Mesendoderm (in vitro differentiated cells): ENCODE measurements around the gene BCL11A.

Experiments used
- DNase-seq: peaks from one replicate; pipeline ENCODE4 v3.0.0; 2013
- H2AK5ac ChIP-seq: 2 replicates; pipeline ENCODE4 v1.6.1; 2013; ENCODE audit warnings: low read length, inconsistent platforms
- H2BK120ac ChIP-seq: 2 replicates; pipeline ENCODE4 v1.6.1; 2013; ENCODE audit warnings: low read depth, mild to moderate bottlenecking, low read length, moderate library complexity, mixed read lengths
- H2BK15ac ChIP-seq: replicated peaks from 2 replicates; pipeline ENCODE4 v1.6.1; 2013; ENCODE audit warnings: low read depth, mild to moderate bottlenecking, moderate library complexity
- H2BK5ac ChIP-seq: 2 replicates; pipeline ENCODE4 v1.6.1; 2013; ENCODE audit warnings: low read length, inconsistent platforms
- H3K18ac ChIP-seq: 2 replicates; pipeline ENCODE4 v1.6.1; 2013; ENCODE audit warnings: mild to moderate bottlenecking, low read length, mixed read lengths
- H3K23ac ChIP-seq: one replicate; pipeline ENCODE4 v1.6.1; 2013; ENCODE audit warnings: low read length
- H3K27ac ChIP-seq: 2 replicates; pipeline ENCODE4 v1.5.1; 2013; ENCODE audit warnings: low read depth, mild to moderate bottlenecking, inconsistent platforms, low read length, moderate library complexity
- H3K27me3 ChIP-seq: 2 replicates; pipeline ENCODE4 v1.6.1; 2013; ENCODE audit warnings: low read length, control low read depth, mild to moderate bottlenecking, inconsistent platforms; ENCODE audit not compliant: insufficient read depth, poor library complexity
- H3K36me3 ChIP-seq: 2 replicates; pipeline ENCODE4 v1.6.1; 2013; ENCODE audit warnings: low read length, inconsistent platforms; ENCODE audit not compliant: control insufficient read depth, insufficient read depth
- H3K4ac ChIP-seq: one replicate; pipeline ENCODE4 v1.6.1; 2013; ENCODE audit warnings: low read depth, mild to moderate bottlenecking, low read length, moderate library complexity
- H3K4me1 ChIP-seq: 2 replicates; pipeline ENCODE4 v1.6.1; 2013; ENCODE audit warnings: low read depth, low read length, inconsistent platforms; ENCODE audit not compliant: control insufficient read depth
- H3K4me2 ChIP-seq: 2 replicates; pipeline ENCODE4 v1.6.1; 2013; ENCODE audit warnings: low read length
- H3K4me3 ChIP-seq: 2 replicates; pipeline ENCODE4 v1.5.1; 2013; ENCODE audit warnings: mild to moderate bottlenecking, low read length
- H3K56ac ChIP-seq: one replicate; pipeline ENCODE4 v1.6.1; 2013; ENCODE audit warnings: low read length
- H3K79me1 ChIP-seq: 2 replicates; pipeline ENCODE4 v1.6.1; 2013; ENCODE audit warnings: low read length, inconsistent platforms
- H3K79me2 ChIP-seq: 2 replicates; pipeline ENCODE4 v1.6.1; 2013; ENCODE audit warnings: mild to moderate bottlenecking, low read length; ENCODE audit not compliant: control insufficient read depth, insufficient read depth
- H3K9ac ChIP-seq: 2 replicates; pipeline ENCODE4 v1.6.1; 2013; ENCODE audit warnings: low read length, inconsistent platforms
- H4K5ac ChIP-seq: one replicate; pipeline ENCODE4 v1.6.1; 2013; ENCODE audit warnings: low read length
- H4K8ac ChIP-seq: one replicate; pipeline ENCODE4 v1.6.1; 2013; ENCODE audit warnings: low read depth, mild to moderate bottlenecking, control low read depth, low read length, moderate library complexity
- WGBS: extraction: QIAGEN DNeasy Blood & Tissue Kit; methylation state at CpG from one replicate; pipeline ENCODE4 v1.1.7; 2013; ENCODE audit warnings: low lambda C conversion rate, missing lambda C conversion rate; ENCODE audit not compliant: insufficient coverage; ENCODE audit errors: extremely low coverage; 5-methylcytosine and 5-hydroxymethylcytosine counted together

BCL11A gene

GRCh38 chr2:60412620-60413019 is 140.8 kb downstream of the BCL11A start:
- Histone ChIP-seq H2BK15ac (no peak overlapping the region), H3K79me2 (no peaks in the 10 kb centered on the region), H3K4me3 (no peak overlapping the region), H2AK5ac (no peak overlapping the region), H4K5ac (no peak overlapping the region), H3K27ac (no peak overlapping the region), H2BK120ac (no peak overlapping the region), H3K4me2 (no peak overlapping the region), H4K8ac (no peak overlapping the region), H3K18ac (no peak overlapping the region), H3K23ac (no peak overlapping the region), H3K79me1 (no peaks in the 10 kb centered on the region), H3K9ac (no peak overlapping the region), H3K4me1 (peaks cover 24% of the 10 kb centered on the region), H3K27me3 (no peaks in the 10 kb centered on the region), H2BK5ac (no peak overlapping the region), H3K36me3 (no peaks in the 10 kb centered on the region), H3K56ac (no peak overlapping the region), H3K4ac (no peak overlapping the region)
- no peak for DNase-seq
- no CpG with 5 or more reads among the region's 5 CpGs for WGBS

GRCh38 chr2:60412027-60412426 is 141.4 kb downstream of the BCL11A start:
- Histone ChIP-seq H3K4me2 (no peak overlapping the region), H3K79me2 (no peaks in the 10 kb centered on the region), H3K4me1 (peaks cover 22% of the 10 kb centered on the region), H3K23ac (no peak overlapping the region), H4K5ac (no peak overlapping the region), H2BK15ac (no peak overlapping the region), H3K4me3 (no peak overlapping the region), H3K36me3 (no peaks in the 10 kb centered on the region), H3K27ac (no peak overlapping the region), H3K56ac (no peak overlapping the region), H2BK120ac (no peak overlapping the region), H3K18ac (no peak overlapping the region), H3K4ac (no peak overlapping the region), H2AK5ac (no peak overlapping the region), H2BK5ac (no peak overlapping the region), H3K27me3 (no peaks in the 10 kb centered on the region), H4K8ac (no peak overlapping the region), H3K79me1 (no peaks in the 10 kb centered on the region), H3K9ac (no peak overlapping the region)
- DNase-seq, result no peak
- WGBS, result no CpG with 5 or more reads among the region's 6 CpGs

GRCh38 chr2:60411295-60411694 is 142.2 kb downstream of the BCL11A start:
- Histone ChIP-seq H3K79me1 (no peaks in the 10 kb centered on the region), H3K23ac (no peak overlapping the region), H3K9ac (no peak overlapping the region), H4K8ac (no peak overlapping the region), H3K4me3 (no peak overlapping the region), H3K36me3 (no peaks in the 10 kb centered on the region), H2BK120ac (no peak overlapping the region), H3K4me2 (no peak overlapping the region), H2BK5ac (no peak overlapping the region), H2BK15ac (no peak overlapping the region), H3K18ac (no peak overlapping the region), H3K79me2 (no peaks in the 10 kb centered on the region), H3K4me1 (peaks cover 15% of the 10 kb centered on the region), H2AK5ac (no peak overlapping the region), H3K27ac (no peak overlapping the region), H4K5ac (no peak overlapping the region), H3K27me3 (no peaks in the 10 kb centered on the region), H3K56ac (no peak overlapping the region), H3K4ac (no peak overlapping the region)
- WGBS, result no CpG with 5 or more reads among the region's 3 CpGs
- DNase-seq, result no peak

- no peak overlapping the region for H3K9ac ChIP-seq
- WGBS, result no CpG with 5 or more reads among the region's 17 CpGs
- no peak overlapping the region for H2BK15ac ChIP-seq
- no peak overlapping the region for H3K4ac ChIP-seq
- no peaks in the 10 kb centered on the region for H3K27me3 ChIP-seq
- H3K4me1 ChIP-seq, result peaks cover 11% of the 10 kb centered on the region
- H3K56ac ChIP-seq, result peak overlapping the region; percentile 66
- H3K79me1 ChIP-seq, result no peaks in the 10 kb centered on the region
- H4K8ac ChIP-seq, result no peak overlapping the region
- H3K18ac ChIP-seq, result peak overlapping the region; percentile 51
- no peak overlapping the region for H4K5ac ChIP-seq
- DNase-seq, result peak; percentile 55
- H2AK5ac ChIP-seq, result no peak overlapping the region
- H2BK120ac ChIP-seq, result peak overlapping the region; percentile 20
- H3K23ac ChIP-seq, result no peak overlapping the region
- H3K36me3 ChIP-seq, result no peaks in the 10 kb centered on the region
- H3K4me3 ChIP-seq, result no peak overlapping the region
- no peak overlapping the region for H3K4me2 ChIP-seq
- H3K79me2 ChIP-seq, result no peaks in the 10 kb centered on the region
- peak overlapping the region; percentile 9 for H2BK5ac ChIP-seq
- H3K27ac ChIP-seq, result no peak overlapping the region
Measured at GRCh38 chr2:60410456-60411146, 142.9 kb downstream of the BCL11A start.

- Histone ChIP-seq H3K79me1 (no peaks in the 10 kb centered on the region), H3K18ac (no peak overlapping the region), H2BK120ac (no peak overlapping the region), H3K9ac (no peak overlapping the region), H3K23ac (no peak overlapping the region), H3K27me3 (no peaks in the 10 kb centered on the region), H3K79me2 (no peaks in the 10 kb centered on the region), H2BK5ac (no peak overlapping the region), H3K56ac (no peak overlapping the region), H3K4me3 (no peak overlapping the region), H3K36me3 (no peaks in the 10 kb centered on the region), H3K4ac (no peak overlapping the region), H4K8ac (no peak overlapping the region), H2AK5ac (no peak overlapping the region), H4K5ac (no peak overlapping the region), H3K4me2 (no peak overlapping the region), H3K4me1 (peaks cover 11% of the 10 kb centered on the region), H3K27ac (no peak overlapping the region), H2BK15ac (no peak overlapping the region)
- WGBS, result no CpG with 5 or more reads among the region's 8 CpGs
- DNase-seq, result no peak
Measured at GRCh38 chr2:60409531-60409871, 144.0 kb downstream of the BCL11A start.
